Calu3 (cell line): ENCODE measurements around the gene UBQLN4. TPM values are rescaled to one million over a fixed set of nuclear protein-coding genes. Genes with fewer than 3 reads are reported as not detected.

ENCODE experiments used
- BruUV-seq: library from RNA; stranded (reverse); fragments of 400-500 nt; replicated peaks from 2 replicates; lab custom pipeline; 2021; lab: Mats Ljungman, UMichigan
- CTCF ChIA-PET: fragments of 300-600 bp; sonication (Branson Sonifier 250); formaldehyde crosslinking; loops from one replicate; lab custom pipeline; 2022; ENCODE audit warnings: antibody characterized with exemption; lab: Charles Lee
- DNase-seq: peaks from one replicate; pipeline ENCODE4 v3.0.0; 2022
- H3K27ac Mint-ChIP-seq: one replicate; pipeline ENCODE4 v1.8.0; 2022; ENCODE audit warnings: mixed read lengths; ENCODE audit not compliant: unreplicated experiment
- H3K27me3 Mint-ChIP-seq: one replicate; pipeline ENCODE4 v1.8.0; 2022; ENCODE audit warnings: mixed read lengths; ENCODE audit not compliant: unreplicated experiment
- H3K36me3 Mint-ChIP-seq: one replicate; pipeline ENCODE4 v1.8.0; 2022; ENCODE audit warnings: mild to moderate bottlenecking, moderate library complexity, mixed read lengths; ENCODE audit not compliant: insufficient read depth, unreplicated experiment
- H3K4me1 Mint-ChIP-seq: one replicate; pipeline ENCODE4 v1.8.0; 2022; ENCODE audit warnings: mild to moderate bottlenecking, low read depth, mixed read lengths; ENCODE audit not compliant: unreplicated experiment
- H3K4me3 Mint-ChIP-seq: one replicate; pipeline ENCODE4 v1.8.0; 2022; ENCODE audit warnings: mild to moderate bottlenecking, low read depth, moderate library complexity, mixed read lengths; ENCODE audit not compliant: unreplicated experiment
- H3K9me3 Mint-ChIP-seq: one replicate; pipeline ENCODE4 v1.8.0; 2022; ENCODE audit warnings: low read depth, mixed read lengths; ENCODE audit not compliant: unreplicated experiment
- CTCF ChIP-seq: fragments of 200-600 bp; IDR thresholded peaks from one replicate; pipeline ENCODE4 v1.8.0; 2022; ENCODE audit warnings: antibody characterized with exemption; ENCODE audit not compliant: unreplicated experiment
- intact Hi-C: fragments of 100-400 bp; cut with micrococcal nuclease; formaldehyde crosslinking; loops from one replicate; pipeline ENCODE4 v1.10.0; 2022; ENCODE audit not compliant: unreplicated experiment
- total RNA-seq: library from RNA; stranded (reverse); gene quantifications from 2 replicates; pipeline ENCODE4 v1.2.3, GENCODE V29; 2022

The UBQLN4 gene
- total RNA-seq, 1 experiment from 2014 or later, result 77.3 TPM

DNA sequence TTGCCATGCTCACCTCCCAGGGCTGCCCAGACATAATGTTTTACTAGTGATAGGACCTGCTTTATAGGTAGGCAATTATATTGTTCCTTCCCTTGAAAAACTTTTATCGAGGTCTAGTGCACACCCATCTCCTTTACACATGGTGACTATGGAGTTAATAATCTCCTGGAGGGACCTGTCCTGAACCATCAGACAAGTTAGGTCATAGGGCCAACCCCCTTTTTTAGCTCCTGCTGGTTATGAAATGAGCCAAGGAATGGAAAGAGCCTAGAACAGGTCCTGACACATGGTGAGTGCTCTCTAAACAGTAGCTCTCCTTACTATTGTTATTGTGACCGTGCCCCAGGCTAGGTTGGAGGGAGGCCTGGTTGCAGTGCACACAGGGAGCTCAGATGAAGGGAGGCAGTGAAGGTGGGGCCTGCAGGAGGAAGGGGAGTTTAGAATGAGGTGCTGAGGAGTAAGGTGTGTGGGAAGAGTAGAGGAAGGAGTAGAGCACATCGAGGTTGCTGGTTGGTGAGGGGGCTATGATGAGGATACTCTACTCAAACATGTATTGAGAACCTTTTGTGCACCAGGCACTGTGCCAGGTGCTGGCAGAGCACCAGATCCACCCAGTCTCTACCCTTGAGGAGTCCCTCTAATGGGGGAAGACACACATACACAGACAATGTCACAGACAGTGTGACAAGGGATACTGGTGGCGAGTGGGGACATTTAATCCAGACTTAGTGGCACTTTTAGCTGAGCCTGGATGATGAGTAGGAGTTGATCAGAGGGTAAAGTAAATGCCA is 46.8 kb upstream of the UBQLN4 start:
- BruUV-seq, result no TSS peak
- CTCF ChIA-PET, result interaction anchor here (1.0 to 19.9 kb wide), 2 partner anchors 21 to 27 kb away, joined by 3 to 356 read pairs; no protein-coding TSS in a partner anchor
- DNase-seq, result no peak
- Mint-ChIP-seq H3K4me3 (peak overlapping the region; percentile 0), H3K9me3 (no peaks in the 10 kb centered on the region), H3K27ac (peak overlapping the region; percentile 3), H3K4me1 (peaks cover 82% of the 10 kb centered on the region), H3K27me3 (no peaks in the 10 kb centered on the region), H3K36me3 (peaks cover 34% of the 10 kb centered on the region)
- TF ChIP-seq CTCF, result no peak
- intact Hi-C loops, result no loop called here

DNA sequence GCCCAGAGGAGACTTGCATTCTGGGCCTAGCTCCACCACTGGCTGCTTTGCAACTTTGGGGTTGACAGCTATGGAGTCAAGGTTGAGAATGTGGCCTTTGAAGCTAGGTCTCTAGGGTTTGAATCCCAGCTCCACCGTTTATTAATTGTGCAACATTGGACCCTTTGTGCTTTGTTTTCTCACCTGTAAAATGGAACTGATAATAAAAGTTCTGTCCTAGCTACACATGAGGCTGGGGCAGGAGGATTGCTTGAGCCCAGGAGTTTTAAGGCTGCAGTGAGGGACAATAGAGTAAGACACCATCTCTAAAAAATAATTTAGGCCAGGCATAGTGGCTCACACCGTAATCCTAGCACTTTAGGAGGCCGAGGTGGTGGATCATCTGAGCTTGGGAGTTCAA is 45.7 kb upstream of the UBQLN4 start:
- Mint-ChIP-seq H3K36me3 (peaks cover 29% of the 10 kb centered on the region), H3K4me3 (no peak overlapping the region), H3K27me3 (no peaks in the 10 kb centered on the region), H3K27ac (no peak overlapping the region), H3K4me1 (peaks cover 76% of the 10 kb centered on the region), H3K9me3 (no peaks in the 10 kb centered on the region)
- no peak for DNase-seq
- intact Hi-C loops, result no loop called here
- TF ChIP-seq CTCF, result no peak
- BruUV-seq, result no TSS peak
- CTCF ChIA-PET, result interaction anchor here (19.9 kb wide), 1 partner anchor 28 kb away, joined by 356 read pairs; no protein-coding TSS in a partner anchor

DNA sequence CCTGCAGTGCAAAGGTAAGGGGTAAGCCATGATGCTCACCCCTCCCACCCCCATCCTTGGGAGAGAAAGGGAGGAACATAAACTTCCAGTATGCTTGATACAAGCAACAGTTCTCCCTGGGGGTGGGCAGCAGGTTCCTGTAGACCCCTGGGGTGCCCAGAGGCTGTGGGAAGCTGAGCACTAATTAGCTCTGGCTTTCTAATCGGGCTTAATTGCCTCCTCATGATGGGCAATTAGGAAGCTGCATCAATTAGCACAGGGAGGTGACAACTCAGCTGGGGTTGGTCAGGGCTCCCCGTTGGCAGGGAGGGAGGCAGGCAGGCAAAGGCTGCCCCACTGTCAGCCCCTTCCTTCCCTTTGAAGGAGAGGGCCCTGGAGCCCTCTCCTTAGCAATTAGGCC is 45.2 kb upstream of the UBQLN4 start:
- CTCF ChIA-PET, result interaction anchor here (19.9 kb wide), 1 partner anchor 29 kb away, joined by 356 read pairs; no protein-coding TSS in a partner anchor

More for the DNA sequence above, 45.2 kb upstream of the UBQLN4 start:
- TF ChIP-seq CTCF, result no peak
- intact Hi-C loops, result no loop called here
- Mint-ChIP-seq H3K4me3 (no peak overlapping the region), H3K9me3 (no peaks in the 10 kb centered on the region), H3K27ac (no peak overlapping the region), H3K27me3 (no peaks in the 10 kb centered on the region), H3K36me3 (peaks cover 24% of the 10 kb centered on the region), H3K4me1 (peaks cover 75% of the 10 kb centered on the region)
- no TSS peak for BruUV-seq
- DNase-seq, result no peak
